HepG2 (cell line): ENCODE measurements around the gene RNASE8. TPM values are rescaled to one million over a fixed set of nuclear protein-coding genes. Genes with fewer than 3 reads are reported as not detected.

Source experiments
- CBX1 ChIP-seq: IDR thresholded peaks from one replicate; pipeline ENCODE4 v1.6.1; 2016; ENCODE audit warnings: antibody characterized with exemption, low read depth
- CREB3 ChIP-seq: sonication (generic); formaldehyde crosslinking; IDR thresholded peaks from 2 replicates; pipeline ENCODE4 v1.5.0; 2020; ENCODE audit warnings: missing genetic modification reagents
- HOMEZ ChIP-seq: IDR thresholded peaks from 2 replicates; pipeline ENCODE4 v1.6.1; 2016; ENCODE audit warnings: low read depth
- MTA3 ChIP-seq: sonication (generic); formaldehyde crosslinking; IDR thresholded peaks from 2 replicates; pipeline ENCODE4 v1.4.0; 2020; ENCODE audit warnings: missing genetic modification reagents
- MXI1 ChIP-seq: IDR thresholded peaks from 3 replicates; pipeline ENCODE4 v1.6.1; 2012; ENCODE audit warnings: low read depth, low read length, inconsistent platforms, borderline replicate concordance
- NR1H2 ChIP-seq: sonication (generic); formaldehyde crosslinking; IDR thresholded peaks from 2 replicates; pipeline ENCODE4 v1.8.1; 2022; ENCODE audit warnings: low read depth, missing genetic modification reagents, borderline replicate concordance
- TBX3 ChIP-seq: fragments of 450-650 bp; IDR thresholded peaks from 2 replicates; pipeline ENCODE4 v1.6.1; 2017; ENCODE audit warnings: antibody characterized with exemption, mild to moderate bottlenecking, inconsistent platforms, borderline replicate concordance
- TIGD3 ChIP-seq: sonication (generic); formaldehyde crosslinking; IDR thresholded peaks from 2 replicates; pipeline ENCODE4 v1.5.1; 2020; ENCODE audit warnings: mild to moderate bottlenecking, missing genetic modification reagents, borderline replicate concordance
- USF2 ChIP-seq, 2 experiments: sonication (generic) in 1 of 2; formaldehyde crosslinking in 1 of 2; IDR thresholded peaks; 2 replicates each; pipeline versions ENCODE4 v1.5.1 to v1.6.1; 2011 to 2020; ENCODE audit warnings: borderline replicate concordance in 1 of 2, low read depth in 1 of 2, low read length in 1 of 2, mild to moderate bottlenecking in 1 of 2, missing genetic modification reagents in 1 of 2, moderate library complexity in 1 of 2
- ZFP36L1 ChIP-seq: sonication (generic); formaldehyde crosslinking; IDR thresholded peaks from 2 replicates; pipeline ENCODE4 v1.8.0; 2022; ENCODE audit warnings: mild to moderate bottlenecking, missing genetic modification reagents, moderate library complexity
- ZNF264 ChIP-seq: sonication (generic); formaldehyde crosslinking; IDR thresholded peaks from 2 replicates; pipeline ENCODE4 v1.4.0; 2020; ENCODE audit warnings: missing genetic modification reagents
- ZNF44 ChIP-seq: sonication (generic); formaldehyde crosslinking; IDR thresholded peaks from 2 replicates; pipeline ENCODE4 v1.5.1; 2020; ENCODE audit warnings: mild to moderate bottlenecking, missing genetic modification reagents
- ZNF570 ChIP-seq: sonication (generic); formaldehyde crosslinking; IDR thresholded peaks from 2 replicates; pipeline ENCODE4 v1.4.0; 2020; ENCODE audit warnings: mild to moderate bottlenecking, missing genetic modification reagents, borderline replicate concordance
- ZNF580 ChIP-seq: IDR thresholded peaks from 2 replicates; pipeline ENCODE4 v1.6.1; 2016; ENCODE audit warnings: low read depth, borderline replicate concordance
- ZNF589 ChIP-seq: sonication (generic); formaldehyde crosslinking; conservative IDR thresholded peaks from 2 replicates; pipeline ENCODE4 v1.8.0; 2022; ENCODE audit warnings: mild to moderate bottlenecking, moderate library complexity, missing genetic modification reagents
- ZNF598 ChIP-seq: sonication (generic); formaldehyde crosslinking; IDR thresholded peaks from 2 replicates; pipeline ENCODE4 v1.5.1; 2020; ENCODE audit warnings: mild to moderate bottlenecking, missing genetic modification reagents, borderline replicate concordance
- ZNF749 ChIP-seq: sonication (generic); formaldehyde crosslinking; IDR thresholded peaks from 2 replicates; pipeline ENCODE4 v1.8.0; 2022; ENCODE audit warnings: mild to moderate bottlenecking, missing genetic modification reagents, moderate library complexity, borderline replicate concordance
- ZNF800 ChIP-seq: sonication (generic); formaldehyde crosslinking; IDR thresholded peaks from 2 replicates; pipeline ENCODE4 v1.4.0; 2020; ENCODE audit warnings: missing genetic modification reagents
- ZSCAN22 ChIP-seq: sonication (generic); formaldehyde crosslinking; IDR thresholded peaks from 2 replicates; pipeline ENCODE4 v1.4.0; 2020; ENCODE audit warnings: mild to moderate bottlenecking, missing genetic modification reagents
- ZSCAN9 ChIP-seq: IDR thresholded peaks from 2 replicates; pipeline ENCODE4 v1.6.1; 2016; ENCODE audit warnings: borderline replicate concordance
- polyA plus RNA-seq, 8 experiments: library from polyadenylated mRNA; depleted of rRNA in 3 of 8; stranded (reverse) in 7 of 8; unstranded in 1 of 8; fragments of >200 nt; fragmentation: Illumina TruSeq in 4 of 8; extraction: Trizol in 4 of 8; gene quantifications; 2 replicates each; pipeline versions ENCODE4 v1.2.1 to v1.2.3, GENCODE V29; 2011 to 2016; ENCODE audit warnings: low read depth in 4 of 8, missing spikeins in 1 of 8, mixed read lengths in 1 of 8; ENCODE audit not compliant: insufficient read depth in 1 of 8
- total RNA-seq, 5 experiments: library from RNA; depleted of rRNA; stranded (reverse); fragments of >200 nt; fragmentation: Illumina TruSeq; extraction: Trizol; gene quantifications; 2 replicates each; pipeline ENCODE4 v1.2.3, GENCODE V29; 2016; ENCODE audit warnings: low read depth in 1 of 5

RNASE8 gene
- total and polyA plus RNA-seq, 2 of the 13 experiments (the other 11 are each of a cell fraction or from before 2014, with no cell fraction given) = not detected

- peak; percentile 84 for TF ChIP-seq HOMEZ (CRISPR knock-in tag)
- 0 out of 2 replicates have a peak, but pooled peaks have one; percentile 20 for TF ChIP-seq ZNF570 (CRISPR knock-in tag)
- TF ChIP-seq ZNF749 (CRISPR knock-in tag) = no peak
- TF ChIP-seq TBX3 = no peak
- peak; percentile 90 for TF ChIP-seq ZFP36L1 (CRISPR knock-in tag)
- TF ChIP-seq ZNF44 (CRISPR knock-in tag) = no peak; the same call in 1 of the 2 replicates
- TF ChIP-seq TIGD3 (CRISPR knock-in tag) = no peak
- TF ChIP-seq ZNF598 = peak; percentile 74; the same call in 1 of the 2 replicates
- 0 out of 2 replicates have a peak, but pooled peaks have one; percentile 21 for TF ChIP-seq ZNF800 (CRISPR knock-in tag)
- TF ChIP-seq ZNF580 (CRISPR knock-in tag) = peak; percentile 97
- 0 out of 2 replicates have a peak, but pooled peaks have one; percentile 64 for TF ChIP-seq ZNF589 (CRISPR knock-in tag)
- TF ChIP-seq MXI1 = no peak; the same call in 2 of the 3 replicates
- TF ChIP-seq ZSCAN9 (CRISPR knock-in tag) = peak; percentile 85
- no peak for TF ChIP-seq MTA3 (CRISPR knock-in tag)
- no peak for TF ChIP-seq CBX1
- TF ChIP-seq CREB3 (CRISPR knock-in tag) = peak; percentile 79; the same call in 1 of the 2 replicates
- no peak for TF ChIP-seq USF2 (IDR thresholded peaks at IDR 0.05; ENCODE audit: low read depth, low read length)
- TF ChIP-seq USF2 (CRISPR knock-in tag; IDR thresholded peaks at IDR 0.05; ENCODE audit: borderline replicate concordance) = no peak
- TF ChIP-seq ZNF264 (CRISPR knock-in tag) = peak; percentile 84
- peak; percentile 38; the same call in 1 of the 2 replicates for TF ChIP-seq ZSCAN22
- TF ChIP-seq NR1H2 = peak; percentile 33; the same call in 1 of the 2 replicates
These were observed 2.0 kb upstream of the RNASE8 start (continued) for GRCh38 chr14:21055432-21056117.
